GM06990 (cell line): ENCODE measurements around the gene POLL.

Experiments
- DNase-seq: peaks from one replicate; pipeline ENCODE4 v3.0.0-alpha.2; 2011; ENCODE audit not compliant: insufficient read length; ENCODE audit errors: extremely low read depth
- H3K27me3 ChIP-seq: replicated peaks from 2 replicates; pipeline ENCODE4 v1.6.0; 2011; ENCODE audit warnings: low read length; ENCODE audit not compliant: control insufficient read depth, insufficient read depth
- H3K36me3 ChIP-seq: 2 replicates; pipeline ENCODE4 v1.5.1; 2011; ENCODE audit warnings: low read length; ENCODE audit not compliant: control insufficient read depth, insufficient read depth
- H3K4me3 ChIP-seq: replicated peaks from 2 replicates; pipeline ENCODE4 v1.5.1; 2011; ENCODE audit warnings: low read depth, mild to moderate bottlenecking, control low read depth, low read length
- CTCF ChIP-seq: IDR thresholded peaks from 2 replicates; pipeline ENCODE4 v1.5.1; 2011; ENCODE audit warnings: low read length, control low read depth, mild to moderate bottlenecking, inconsistent platforms; ENCODE audit not compliant: insufficient read depth, poor library complexity, severe bottlenecking

The POLL gene

DNA sequence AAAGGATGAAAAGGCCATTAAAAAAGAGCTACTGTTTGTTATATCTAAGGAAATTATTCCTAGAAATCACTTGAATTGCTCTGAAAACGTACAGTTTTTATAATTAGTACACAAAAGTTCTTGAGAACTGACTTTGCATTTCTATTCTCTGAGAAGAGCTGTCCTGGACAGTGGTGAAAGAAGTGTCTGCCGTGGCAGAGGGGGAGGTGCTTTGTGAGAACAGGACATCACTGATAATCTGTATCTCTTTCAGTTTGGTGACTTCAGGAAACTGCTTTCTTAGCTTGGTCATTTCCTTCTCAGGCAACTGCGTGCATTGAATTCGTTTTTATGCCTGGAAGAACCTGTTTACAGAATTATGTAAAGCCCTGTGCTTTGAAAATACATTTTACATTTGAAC is 52.1 kb downstream of the POLL start:
- Histone ChIP-seq H3K36me3 (no peaks in the 10 kb centered on the region; the same call in 1 of the 2 replicates), H3K27me3 (no peaks in the 10 kb centered on the region)
- no peak for DNase-seq

GRCh38 chr10:101529725-101530553 is 58.1 kb downstream of the POLL start:
- H3K4me3 ChIP-seq, result no peak overlapping the region
- H3K27me3 ChIP-seq, result no peaks in the 10 kb centered on the region
- H3K36me3 ChIP-seq, result no peaks in the 10 kb centered on the region; the same call in 1 of the 2 replicates
- no peak for TF ChIP-seq CTCF
- DNase-seq, result no peak

More for the DNA sequence above, 52.1 kb downstream of the POLL start:
- no peak for TF ChIP-seq CTCF
- no peak overlapping the region for H3K4me3 ChIP-seq

DNA sequence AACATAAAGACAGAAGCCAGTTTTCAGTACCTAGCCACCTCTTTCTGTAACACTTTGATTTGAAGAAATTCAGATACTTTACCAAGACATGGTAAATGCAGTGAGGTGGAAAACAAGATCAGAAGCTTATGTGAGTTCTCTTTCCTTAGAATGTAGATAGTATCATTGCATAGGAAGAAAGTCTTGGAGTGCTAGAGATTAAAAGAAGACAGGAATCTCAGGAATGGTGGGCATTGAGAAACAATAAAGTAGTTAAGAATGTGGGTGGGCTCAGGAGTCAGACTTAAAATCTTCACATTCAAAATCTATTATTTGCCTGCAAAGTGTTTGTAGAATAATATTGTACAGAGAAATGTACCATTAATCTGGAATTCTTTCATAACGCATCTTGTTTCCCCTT is 58.9 kb downstream of the POLL start:
- no peak for TF ChIP-seq CTCF
- no peak overlapping the region for H3K4me3 ChIP-seq
- no peak for DNase-seq
- no peaks in the 10 kb centered on the region for H3K27me3 ChIP-seq
- H3K36me3 ChIP-seq, result no peaks in the 10 kb centered on the region; the same call in 1 of the 2 replicates
